Body of pancreas (tissue), 4 donors: ENCODE measurements around the gene ADGRD2. TPM values are rescaled to one million over a fixed set of nuclear protein-coding genes. Genes with fewer than 3 reads are reported as not detected.

Source experiments
- ATAC-seq: fragments of 150-250 bp; one replicate; pipeline ENCODE4 v1.9.1; 2016
- DNase-seq, 4 donors: peaks; one replicate each; pipeline ENCODE4 v3.0.0-alpha.2; 2019
- H3K27ac ChIP-seq, 4 donors: fragments of 200-600 bp; sonication (generic); 1 replicate in 3 of 4; 2 replicates in 1 of 4; pipeline versions ENCODE4 v1.5.1 to v1.6.1; 2016 to 2019; ENCODE audit warnings: mild to moderate bottlenecking in 1 of 4, mixed read lengths in 1 of 4, moderate library complexity in 1 of 4
- H3K27me3 ChIP-seq, 2 donors: fragments of 200-600 bp; sonication (generic); one replicate each; pipeline ENCODE4 v1.6.0; 2016; ENCODE audit warnings: mild to moderate bottlenecking in 1 of 2
- H3K36me3 ChIP-seq, 2 donors: fragments of 200-600 bp; sonication (generic); replicated peaks in 1 of 2; 2 replicates each; pipeline ENCODE4 v1.5.1; 2016; ENCODE audit warnings: low read depth in 2 of 2; ENCODE audit not compliant: insufficient read depth in 1 of 2
- H3K4me1 ChIP-seq: fragments of 200-600 bp; sonication (generic); one replicate; pipeline ENCODE4 v1.6.0; 2016
- H3K4me3 ChIP-seq, 2 donors: fragments of 200-600 bp; sonication (generic); 1 replicate in 1 of 2; 2 replicates in 1 of 2; pipeline ENCODE4 v1.5.1; 2016 to 2019
- H3K9me3 ChIP-seq, 3 donors: fragments of 200-600 bp; sonication (generic); 1 replicate in 2 of 3; 2 replicates in 1 of 3; pipeline ENCODE4 v1.5.1; 2016
- POLR2A ChIP-seq, 3 donors: fragments of 450-650 bp; IDR thresholded peaks; one replicate each; pipeline ENCODE4 v1.6.1; 2016; ENCODE audit warnings: antibody characterized with exemption in 3 of 3, mild to moderate bottlenecking in 2 of 3
- WGBS, 2 donors: methylation state at CpG; one replicate each; pipeline ENCODE4 v1.1.5; 2017; 5-methylcytosine and 5-hydroxymethylcytosine counted together
- intact Hi-C: fragments of 100-400 bp; cut with DNase I; formaldehyde crosslinking; loops from one replicate; pipeline ENCODE4 v1.15.1; 2023
- total RNA-seq, 2 donors: library from RNA; depleted of rRNA; stranded (reverse); fragments of >200 nt; gene quantifications; one replicate each; pipeline ENCODE4 v1.1.0, GENCODE V29; 2016
- TF ChIP-seq, protein P1 (sequence below), 7 experiments: fragments of 450-650 bp in 4 of 7; fragments of 200-600 bp in 3 of 7; sonication (generic) in 3 of 7; IDR thresholded peaks; one replicate each; pipeline ENCODE4 v1.5.1; 2016 to 2019; ENCODE audit warnings: antibody characterized with exemption in 7 of 7

ADGRD2 gene
- total RNA-seq, 2 donors from 2014 or later, result not detected

DNA sequence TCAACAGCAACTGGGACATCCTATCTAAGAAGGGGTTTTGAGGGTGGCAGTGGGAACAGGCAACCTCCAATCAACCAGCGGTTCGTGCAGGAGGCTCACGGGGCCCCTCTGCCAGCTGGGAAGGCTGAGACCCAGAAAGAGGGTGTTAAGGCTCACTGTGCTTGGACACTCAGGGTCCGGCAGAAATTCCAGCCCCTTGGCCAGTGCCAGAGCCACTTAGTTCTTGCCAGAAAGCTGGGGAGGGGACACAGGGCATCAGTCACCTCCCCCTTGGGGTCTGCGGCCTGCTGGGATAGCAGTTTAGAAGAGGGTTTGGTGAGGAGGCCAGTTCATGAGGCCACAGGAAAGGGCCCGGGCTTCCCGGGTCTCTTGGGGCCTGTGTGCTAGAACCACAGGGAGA lies 20.5 kb downstream of the ADGRD2 start:
- no peaks in the 10 kb centered on the region for H3K36me3 ChIP-seq
- no peaks in the 10 kb centered on the region for H3K4me1 ChIP-seq
- H3K9me3 ChIP-seq, result no peaks in the 10 kb centered on the region
- intact Hi-C loops, result no loop called here
- no peak overlapping the region for H3K27ac ChIP-seq
- ATAC-seq (no peak), DNase-seq (no peak)
- TF ChIP-seq, protein P1, sequence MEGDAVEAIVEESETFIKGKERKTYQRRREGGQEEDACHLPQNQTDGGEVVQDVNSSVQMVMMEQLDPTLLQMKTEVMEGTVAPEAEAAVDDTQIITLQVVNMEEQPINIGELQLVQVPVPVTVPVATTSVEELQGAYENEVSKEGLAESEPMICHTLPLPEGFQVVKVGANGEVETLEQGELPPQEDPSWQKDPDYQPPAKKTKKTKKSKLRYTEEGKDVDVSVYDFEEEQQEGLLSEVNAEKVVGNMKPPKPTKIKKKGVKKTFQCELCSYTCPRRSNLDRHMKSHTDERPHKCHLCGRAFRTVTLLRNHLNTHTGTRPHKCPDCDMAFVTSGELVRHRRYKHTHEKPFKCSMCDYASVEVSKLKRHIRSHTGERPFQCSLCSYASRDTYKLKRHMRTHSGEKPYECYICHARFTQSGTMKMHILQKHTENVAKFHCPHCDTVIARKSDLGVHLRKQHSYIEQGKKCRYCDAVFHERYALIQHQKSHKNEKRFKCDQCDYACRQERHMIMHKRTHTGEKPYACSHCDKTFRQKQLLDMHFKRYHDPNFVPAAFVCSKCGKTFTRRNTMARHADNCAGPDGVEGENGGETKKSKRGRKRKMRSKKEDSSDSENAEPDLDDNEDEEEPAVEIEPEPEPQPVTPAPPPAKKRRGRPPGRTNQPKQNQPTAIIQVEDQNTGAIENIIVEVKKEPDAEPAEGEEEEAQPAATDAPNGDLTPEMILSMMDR (IDR thresholded peaks at IDR 0.05), result no peak
- TF ChIP-seq POLR2A (IDR thresholded peaks at IDR 0.05), result no peak
- WGBS, 2 donors, result 73 to 80% methylated on average over 5 to 7 of the region's 7 CpGs
- H3K27me3 ChIP-seq, result no peaks in the 10 kb centered on the region
- no peak overlapping the region for H3K4me3 ChIP-seq

DNA sequence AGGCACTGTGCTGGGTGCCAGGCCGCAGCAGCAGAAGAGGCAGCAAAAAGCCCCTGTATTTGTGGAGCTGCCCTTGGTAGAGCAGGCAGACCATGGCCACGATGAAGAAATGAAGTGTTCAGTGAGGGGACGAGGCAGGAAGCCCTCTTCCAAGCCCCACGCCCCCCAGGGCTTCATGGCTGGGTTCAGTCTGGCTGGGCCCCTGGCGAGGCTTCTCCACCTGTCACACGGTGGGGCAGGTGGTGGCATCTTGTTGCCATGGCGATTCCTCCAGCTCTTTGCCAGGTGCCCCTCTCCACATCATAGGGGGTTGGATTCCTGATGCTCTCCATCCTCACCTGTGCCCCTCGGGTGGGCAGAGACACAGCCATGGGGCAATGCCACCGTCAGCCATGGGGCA lies 21.5 kb downstream of the ADGRD2 start:
- DNase-seq (no peak), ATAC-seq (no peak)
- Histone ChIP-seq H3K27ac (no peak overlapping the region), H3K36me3 (no peaks in the 10 kb centered on the region), H3K27me3 (no peaks in the 10 kb centered on the region), H3K9me3 (no peaks in the 10 kb centered on the region), H3K4me1 (no peaks in the 10 kb centered on the region), H3K4me3 (no peak overlapping the region)
- no peak for TF ChIP-seq POLR2A (IDR thresholded peaks at IDR 0.05)
- TF ChIP-seq, protein P1 (IDR thresholded peaks at IDR 0.05), result no peak
- WGBS, 2 donors, result 59 to 73% methylated on average over 3 to 8 of the region's 9 CpGs
- intact Hi-C loops, result no loop called here

DNA sequence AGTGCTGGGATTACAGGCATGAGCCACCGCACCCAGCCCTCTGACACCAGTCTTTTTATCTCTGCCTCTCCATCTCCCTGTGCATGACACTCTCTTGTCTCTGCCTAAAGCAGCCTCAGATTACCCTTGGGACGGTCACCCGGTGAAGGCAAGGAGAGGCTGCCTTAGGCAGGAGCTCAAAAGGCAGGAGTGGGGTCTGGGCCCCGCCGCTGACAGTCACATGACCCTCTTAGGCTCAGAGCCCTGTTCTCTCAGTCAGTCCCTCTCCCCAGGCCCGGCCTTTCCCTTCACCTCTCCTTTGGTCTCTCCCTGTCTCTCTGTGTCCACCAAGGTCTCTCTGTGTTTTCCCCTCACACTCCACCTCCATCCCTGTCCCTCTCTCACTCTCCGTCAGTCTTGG lies 22.5 kb downstream of the ADGRD2 start:
- Histone ChIP-seq H3K4me3 (no peak overlapping the region), H3K27ac (no peak overlapping the region), H3K4me1 (peaks cover 5% of the 10 kb centered on the region), H3K9me3 (no peaks in the 10 kb centered on the region), H3K36me3 (no peaks in the 10 kb centered on the region), H3K27me3 (peaks cover 0 to 5% of the 10 kb centered on the region in 2 donors)
- intact Hi-C loops, result no loop called here
- TF ChIP-seq, protein P1 (IDR thresholded peaks at IDR 0.05), result no peak
- TF ChIP-seq POLR2A (IDR thresholded peaks at IDR 0.05), result no peak
- ATAC-seq, result no peak
- WGBS, 2 donors, result 66 to 78% methylated on average over 7 of the region's 7 CpGs
- no peak for DNase-seq

DNA sequence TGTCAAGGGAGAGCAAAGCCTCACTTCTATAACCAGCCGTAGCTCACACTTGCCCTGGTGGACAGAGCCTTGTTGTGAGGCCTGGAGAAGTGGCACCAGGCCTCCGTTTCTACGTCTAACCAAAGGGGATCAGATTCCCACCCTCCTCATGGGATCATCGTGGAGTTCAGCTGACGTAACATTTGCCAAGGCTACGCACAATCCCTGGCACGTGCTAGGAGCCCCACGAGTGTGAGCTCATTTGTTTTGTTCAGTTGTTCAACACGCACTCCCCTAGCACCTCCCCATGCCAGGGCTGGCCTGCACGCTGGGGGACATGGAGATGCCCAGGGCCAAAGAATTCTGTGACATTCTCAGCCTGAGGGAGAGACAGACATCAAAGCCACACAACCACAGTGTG lies 23.1 kb downstream of the ADGRD2 start:
- H3K4me3 ChIP-seq, result no peak overlapping the region
- DNase-seq (no peak), ATAC-seq (no peak)
- TF ChIP-seq, protein P1 (IDR thresholded peaks at IDR 0.05), result no peak
- no peak for TF ChIP-seq POLR2A (IDR thresholded peaks at IDR 0.05)
- H3K27ac ChIP-seq, result no peak overlapping the region
- H3K9me3 ChIP-seq, result no peaks in the 10 kb centered on the region
- WGBS, 2 donors, result 72 to 74% methylated on average over 10 of the region's 10 CpGs
- intact Hi-C loops, result no loop called here
- H3K36me3 ChIP-seq, result no peaks in the 10 kb centered on the region
- H3K4me1 ChIP-seq, result peaks cover 5% of the 10 kb centered on the region
- peaks cover 0 to 8% of the 10 kb centered on the region in 2 donors for H3K27me3 ChIP-seq

DNA sequence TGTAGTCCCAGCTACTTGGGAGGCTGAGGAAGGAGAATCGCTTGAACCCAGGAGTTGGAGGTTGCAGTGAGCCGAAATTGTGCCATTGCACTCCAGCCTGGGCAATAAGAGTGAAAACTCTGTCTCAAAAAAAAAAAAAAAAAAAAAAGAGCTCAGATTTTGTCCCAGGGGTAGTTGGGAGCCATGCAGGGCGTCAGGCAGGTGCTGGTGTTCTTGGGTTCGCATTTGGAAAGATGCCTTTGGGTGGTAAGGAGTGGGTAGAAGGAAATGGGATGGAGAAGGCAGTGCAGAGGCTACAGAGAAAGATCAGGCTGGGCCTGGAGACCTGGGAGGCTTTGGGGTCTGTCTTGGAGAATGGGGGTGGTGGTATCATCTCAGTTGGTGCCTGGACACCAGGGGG lies 23.9 kb downstream of the ADGRD2 start:
- DNase-seq, result no peak
- WGBS, 2 donors, result 67 to 70% methylated on average over 4 of the region's 4 CpGs
- Histone ChIP-seq H3K9me3 (no peaks in the 10 kb centered on the region), H3K36me3 (no peaks in the 10 kb centered on the region), H3K27ac (no peak overlapping the region), H3K4me1 (peaks cover 5% of the 10 kb centered on the region), H3K4me3 (no peak overlapping the region), H3K27me3 (peaks cover 0 to 8% of the 10 kb centered on the region in 2 donors)
- intact Hi-C loops, result no loop called here
- no peak for TF ChIP-seq POLR2A (IDR thresholded peaks at IDR 0.05)
- TF ChIP-seq, protein P1 (IDR thresholded peaks at IDR 0.05), result no peak
- ATAC-seq, result no peak
